Hepatocyte (in vitro differentiated cells): Measurements from ENCODE around the gene SYNDIG1. TPM values are rescaled to one million over a fixed set of nuclear protein-coding genes. Genes with fewer than 3 reads are reported as not detected.

Experiments
- DNase-seq: peaks from one replicate; pipeline ENCODE4 v3.0.0-alpha.2; 2016; ENCODE audit warnings: low spot score
- H2AFZ ChIP-seq: fragments of 200-600 bp; sonication (generic); 2 replicates; pipeline ENCODE4 v1.6.0; 2016; ENCODE audit warnings: antibody characterized with exemption, mild to moderate bottlenecking
- H3K27ac ChIP-seq: fragments of 200-600 bp; sonication (generic); 2 replicates; pipeline ENCODE4 v1.5.1; 2016; ENCODE audit warnings: mild to moderate bottlenecking
- H3K27me3 ChIP-seq: fragments of 200-600 bp; sonication (generic); 2 replicates; pipeline ENCODE4 v1.6.1; 2016
- H3K36me3 ChIP-seq: fragments of 200-600 bp; sonication (generic); replicated peaks from 2 replicates; pipeline ENCODE4 v1.5.1; 2016; ENCODE audit warnings: low read depth; ENCODE audit not compliant: insufficient read depth
- H3K4me1 ChIP-seq: fragments of 200-600 bp; sonication (generic); 2 replicates; pipeline ENCODE4 v1.5.1; 2016; ENCODE audit warnings: mild to moderate bottlenecking, moderate library complexity; ENCODE audit not compliant: insufficient read depth
- H3K4me2 ChIP-seq: fragments of 200-600 bp; sonication (generic); 2 replicates; pipeline ENCODE4 v1.6.0; 2016
- H3K4me3 ChIP-seq: fragments of 200-600 bp; sonication (generic); 2 replicates; pipeline ENCODE4 v1.5.1; 2016; ENCODE audit warnings: mild to moderate bottlenecking
- H3K79me2 ChIP-seq: fragments of 200-600 bp; sonication (generic); 2 replicates; pipeline ENCODE4 v1.6.0; 2017; ENCODE audit warnings: mild to moderate bottlenecking
- H3K9me2 ChIP-seq: fragments of 200-600 bp; sonication (generic); replicated peaks from 2 replicates; pipeline ENCODE4 v1.6.0; 2017; ENCODE audit warnings: mild to moderate bottlenecking; ENCODE audit not compliant: insufficient read depth
- H3K9me3 ChIP-seq: fragments of 200-600 bp; sonication (generic); 2 replicates; pipeline ENCODE4 v1.5.1; 2016; ENCODE audit warnings: low read depth, mild to moderate bottlenecking
- H4K20me1 ChIP-seq: fragments of 200-600 bp; sonication (generic); 2 replicates; pipeline ENCODE4 v1.6.0; 2016; ENCODE audit warnings: mild to moderate bottlenecking; ENCODE audit not compliant: insufficient read depth, poor library complexity, severe bottlenecking
- CTCF ChIP-seq: fragments of 200-600 bp; sonication (generic); IDR thresholded peaks from 2 replicates; pipeline ENCODE4 v1.5.1; 2016; ENCODE audit warnings: antibody characterized with exemption, mild to moderate bottlenecking; ENCODE audit not compliant: poor library complexity
- EZH2 ChIP-seq: fragments of 200-600 bp; sonication (generic); IDR thresholded peaks from 2 replicates; pipeline ENCODE4 v1.6.1; 2016; ENCODE audit warnings: antibody characterized with exemption, mild to moderate bottlenecking, borderline replicate concordance
- EZH2phosphoT487 ChIP-seq: fragments of 200-600 bp; sonication (generic); IDR thresholded peaks from one replicate; pipeline ENCODE4 v1.6.1; 2018; ENCODE audit warnings: antibody characterized with exemption, mild to moderate bottlenecking, low read depth, moderate library complexity; ENCODE audit not compliant: unreplicated experiment, severe bottlenecking
- WGBS: methylation state at CpG from one replicate; pipeline ENCODE4 v1.1.6; 2016; ENCODE audit warnings: low lambda C conversion rate; ENCODE audit errors: missing lambda C conversion rate; 5-methylcytosine and 5-hydroxymethylcytosine counted together
- polyA plus RNA-seq: library from polyadenylated mRNA; unstranded; fragments of >200 nt; fragmentation: Nextera tagmentation; extraction: Ambion mirVana; gene quantifications from 2 replicates; pipeline ENCODE4 v1.2.1, GENCODE V29; 2016
- total RNA-seq: library from RNA; depleted of rRNA; stranded (reverse); fragments of >200 nt; gene quantifications from 2 replicates; pipeline ENCODE4 v1.2.3, GENCODE V29; 2014

The SYNDIG1 gene
- total and polyA plus RNA-seq, 2 experiments from 2014 or later: 1.5 to 2.3 TPM

DNA sequence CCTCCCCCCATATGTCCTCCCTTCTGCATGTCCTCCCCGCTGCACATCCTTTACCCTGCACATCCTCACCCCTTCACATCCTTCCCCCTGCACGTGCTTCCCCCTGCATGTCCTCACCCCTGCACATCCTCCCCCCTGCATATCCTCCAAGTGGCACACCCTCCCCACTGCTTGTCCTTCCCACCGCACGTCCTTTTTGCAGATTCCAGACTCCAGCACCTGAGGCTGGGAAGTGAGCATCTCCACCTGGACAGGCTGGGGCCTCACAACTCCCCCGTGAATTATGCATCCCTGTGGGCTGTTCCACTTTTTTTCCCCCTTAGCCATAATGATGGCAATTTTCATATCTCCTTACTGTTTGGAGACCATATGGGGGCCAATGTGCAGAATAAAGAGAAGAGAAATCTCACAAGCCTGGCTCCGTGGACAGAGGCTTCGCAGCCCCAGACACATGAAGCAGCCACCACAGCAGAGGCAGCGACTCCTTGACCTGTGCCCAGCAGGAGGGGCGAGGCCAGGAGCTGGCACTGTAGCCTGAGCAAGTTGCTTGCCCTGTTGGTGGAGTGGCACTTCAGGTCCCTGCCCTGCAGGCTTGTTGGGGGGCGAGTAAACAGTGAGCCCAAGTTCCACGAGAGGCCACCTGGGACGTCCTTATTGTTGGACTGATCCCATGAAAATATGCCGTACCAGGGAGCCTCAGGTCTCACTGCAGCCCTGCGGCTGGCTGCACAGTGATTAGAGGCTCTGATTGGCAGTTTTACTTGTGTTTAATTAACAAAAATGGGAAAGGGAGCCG, 113.1 kb downstream of the SYNDIG1 start:
- DNase-seq: no peak
- H3K27me3 ChIP-seq: no peaks in the 10 kb centered on the region
- no peaks in the 10 kb centered on the region for H3K4me1 ChIP-seq
- TF ChIP-seq CTCF (no peak), EZH2phosphoT487 (no peak), EZH2 (no peak)
- no peak overlapping the region for H3K27ac ChIP-seq
- H3K4me2 ChIP-seq: no peak overlapping the region
- H3K9me3 ChIP-seq: no peaks in the 10 kb centered on the region
- H4K20me1 ChIP-seq: no peaks in the 10 kb centered on the region
- no peaks in the 10 kb centered on the region for H3K79me2 ChIP-seq
- no peak overlapping the region for H2AFZ ChIP-seq
- H3K4me3 ChIP-seq: no peak overlapping the region
- no peaks in the 10 kb centered on the region for H3K9me2 ChIP-seq
- no peaks in the 10 kb centered on the region for H3K36me3 ChIP-seq
- 82% methylated on average over 15 of the region's 15 CpGs for WGBS

GRCh38 chr20:24583169-24583792, 113.9 kb downstream of the SYNDIG1 start:
- no peak overlapping the region for H2AFZ ChIP-seq
- no peak for DNase-seq

GRCh38 chr20:24584078-24584477, 114.6 kb downstream of the SYNDIG1 start:
- no peak overlapping the region for H3K4me3 ChIP-seq
- H3K36me3 ChIP-seq: no peaks in the 10 kb centered on the region
- DNase-seq: no peak
- no peaks in the 10 kb centered on the region for H3K79me2 ChIP-seq
- H4K20me1 ChIP-seq: no peaks in the 10 kb centered on the region
- H3K27me3 ChIP-seq: no peaks in the 10 kb centered on the region
- no peaks in the 10 kb centered on the region for H3K9me3 ChIP-seq
- TF ChIP-seq CTCF (no peak), EZH2phosphoT487 (no peak), EZH2 (no peak)
- H3K9me2 ChIP-seq: no peaks in the 10 kb centered on the region
- 89% methylated on average over 9 of the region's 9 CpGs for WGBS
- no peak overlapping the region for H3K4me2 ChIP-seq
- H2AFZ ChIP-seq: no peak overlapping the region
- H3K27ac ChIP-seq: no peak overlapping the region
- no peaks in the 10 kb centered on the region for H3K4me1 ChIP-seq

More at GRCh38 chr20:24583169-24583792, 113.9 kb downstream of the SYNDIG1 start:
- Histone ChIP-seq H3K27ac (no peak overlapping the region), H4K20me1 (no peaks in the 10 kb centered on the region), H3K79me2 (no peaks in the 10 kb centered on the region), H3K27me3 (no peaks in the 10 kb centered on the region), H3K4me2 (no peak overlapping the region), H3K36me3 (no peaks in the 10 kb centered on the region), H3K4me1 (no peaks in the 10 kb centered on the region), H3K9me2 (no peaks in the 10 kb centered on the region), H3K9me3 (no peaks in the 10 kb centered on the region), H3K4me3 (no peak overlapping the region)
- no peak for TF ChIP-seq EZH2phosphoT487
- no peak for TF ChIP-seq CTCF
- TF ChIP-seq EZH2: no peak
- 93% methylated on average over 13 of the region's 13 CpGs for WGBS
